Neuronal stem cell (in vitro differentiated cells): ENCODE results near the gene TNFSF12.

Experiments used
- DNase-seq: peaks from one replicate; pipeline ENCODE4 v3.0.0-alpha.2; 2013; ENCODE audit warnings: low spot score
- H2AFZ ChIP-seq: one replicate; pipeline ENCODE4 v1.6.1; 2013; ENCODE audit warnings: mild to moderate bottlenecking, low read length, inconsistent platforms
- H2AK5ac ChIP-seq: 2 replicates; pipeline ENCODE4 v1.6.1; 2013; ENCODE audit warnings: low read depth, mild to moderate bottlenecking, inconsistent platforms, low read length, moderate library complexity, mixed read lengths
- H2BK120ac ChIP-seq: 2 replicates; pipeline ENCODE4 v1.6.1; 2013; ENCODE audit warnings: low read depth, mild to moderate bottlenecking, inconsistent platforms, low read length, moderate library complexity, mixed read lengths
- H2BK12ac ChIP-seq: one replicate; pipeline ENCODE4 v1.6.1; 2013; ENCODE audit warnings: low read length, inconsistent platforms
- H2BK15ac ChIP-seq: 2 replicates; pipeline ENCODE4 v1.6.1; 2013; ENCODE audit warnings: mild to moderate bottlenecking, low read length, inconsistent platforms, mixed read lengths
- H2BK5ac ChIP-seq: one replicate; pipeline ENCODE4 v1.6.1; 2013; ENCODE audit warnings: inconsistent platforms, mild to moderate bottlenecking, low read length, moderate library complexity
- H3K14ac ChIP-seq: one replicate; pipeline ENCODE4 v1.6.1; 2013; ENCODE audit warnings: low read length, inconsistent platforms
- H3K18ac ChIP-seq: 2 replicates; pipeline ENCODE4 v1.6.1; 2013; ENCODE audit warnings: low read length, inconsistent platforms
- H3K23ac ChIP-seq: 2 replicates; pipeline ENCODE4 v1.6.1; 2013; ENCODE audit warnings: low read depth, mild to moderate bottlenecking, mixed read lengths, low read length, inconsistent platforms; ENCODE audit not compliant: poor library complexity
- H3K27ac ChIP-seq: replicated peaks from 3 replicates; pipeline ENCODE4 v1.5.1; 2013; ENCODE audit warnings: low read length, inconsistent platforms
- H3K27me3 ChIP-seq, 3 experiments: 2 replicates each; pipeline ENCODE4 v1.6.1; 2013; ENCODE audit warnings: low read length in 3 of 3, mild to moderate bottlenecking in 2 of 3, inconsistent platforms in 1 of 3, low read depth in 1 of 3, mixed read lengths in 1 of 3, moderate library complexity in 1 of 3; ENCODE audit not compliant: control insufficient read depth in 3 of 3, insufficient read depth in 3 of 3
- H3K36me3 ChIP-seq, 2 donors: replicated peaks in 1 of 2; 2 replicates each; pipeline ENCODE4 v1.6.1; 2013; ENCODE audit warnings: low read length in 2 of 2; ENCODE audit not compliant: control insufficient read depth in 2 of 2, insufficient read depth in 2 of 2
- H3K4ac ChIP-seq: 2 replicates; pipeline ENCODE4 v1.6.1; 2013; ENCODE audit warnings: inconsistent platforms, mild to moderate bottlenecking, low read length, moderate library complexity
- H3K4me1 ChIP-seq, 2 donors: 1 replicate in 1 of 2; 2 replicates in 1 of 2; pipeline ENCODE4 v1.6.1; 2013; ENCODE audit warnings: low read length in 2 of 2, low read depth in 1 of 2; ENCODE audit not compliant: control insufficient read depth in 2 of 2, insufficient read depth in 1 of 2
- H3K4me2 ChIP-seq: one replicate; pipeline ENCODE4 v1.6.1; 2013; ENCODE audit warnings: mild to moderate bottlenecking, low read length, inconsistent platforms; ENCODE audit not compliant: insufficient read depth, poor library complexity, severe bottlenecking
- H3K4me3 ChIP-seq, 2 donors: 2 replicates each; pipeline ENCODE4 v1.5.1; 2013; ENCODE audit warnings: low read length in 2 of 2, mild to moderate bottlenecking in 2 of 2, inconsistent platforms in 1 of 2, moderate library complexity in 1 of 2
- H3K79me1 ChIP-seq: one replicate; pipeline ENCODE4 v1.6.1; 2013; ENCODE audit warnings: low read depth, mild to moderate bottlenecking, inconsistent platforms, low read length, moderate library complexity
- H3K9ac ChIP-seq: one replicate; pipeline ENCODE4 v1.6.1; 2013; ENCODE audit warnings: mild to moderate bottlenecking, low read depth, low read length, inconsistent platforms; ENCODE audit not compliant: poor library complexity
- H3K9me3 ChIP-seq, 2 donors: replicated peaks in 1 of 2; 2 replicates each; pipeline versions ENCODE3 to v1.6.1; 2013; ENCODE audit warnings: low read length in 2 of 2, mild to moderate bottlenecking in 2 of 2, inconsistent platforms in 1 of 2, low read depth in 1 of 2, mixed read lengths in 1 of 2, moderate library complexity in 1 of 2; ENCODE audit not compliant: control insufficient read depth in 2 of 2, insufficient read depth in 1 of 2
- H4K8ac ChIP-seq: one replicate; pipeline ENCODE4 v1.6.1; 2013; ENCODE audit warnings: low read depth, mild to moderate bottlenecking, inconsistent platforms, low read length, moderate library complexity
- H4K91ac ChIP-seq: one replicate; pipeline ENCODE4 v1.6.1; 2013; ENCODE audit warnings: low read length, low read depth, mild to moderate bottlenecking, inconsistent platforms; ENCODE audit not compliant: poor library complexity
- WGBS, 2 donors: extraction: QIAGEN DNeasy Blood & Tissue Kit; methylation state at CpG; one replicate each; pipeline ENCODE4 v1.1.7; 2013; ENCODE audit warnings: missing lambda C conversion rate in 2 of 2, mixed read lengths in 1 of 2; ENCODE audit not compliant: insufficient read length in 2 of 2, insufficient replicate concordance in 1 of 2; ENCODE audit errors: extremely low coverage in 2 of 2; 5-methylcytosine and 5-hydroxymethylcytosine counted together

TNFSF12 gene

DNA sequence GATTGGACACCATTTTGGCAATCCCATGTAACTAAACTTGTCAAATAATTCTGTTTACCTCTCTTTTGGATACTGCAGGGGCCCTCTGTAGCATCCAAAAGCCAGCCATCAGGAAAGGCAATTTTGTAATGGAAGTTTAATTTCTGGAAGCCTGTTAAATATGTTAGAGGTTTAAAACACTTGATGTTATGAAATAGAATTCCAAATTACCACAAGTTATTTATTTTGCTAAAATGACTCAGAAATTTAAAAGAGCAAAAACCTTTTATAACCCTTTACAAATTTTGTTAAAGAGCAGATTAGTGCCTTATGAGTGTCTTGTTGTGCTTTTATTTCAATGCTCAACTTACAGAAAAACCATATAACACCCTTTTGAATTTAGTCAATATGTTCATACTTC lies 20.0 kb upstream of the TNFSF12 start:
- Histone ChIP-seq H2BK5ac (no peak overlapping the region), H3K27ac (no peak overlapping the region), H3K4me1 (no peaks in the 10 kb centered on the region), H4K8ac (no peak overlapping the region), H3K27me3 (no peaks in the 10 kb centered on the region), H4K91ac (no peak overlapping the region), H3K9ac (no peak overlapping the region), H3K14ac (no peak overlapping the region), H2BK120ac (no peak overlapping the region), H3K79me1 (no peaks in the 10 kb centered on the region), H3K4ac (no peak overlapping the region), H2BK15ac (no peak overlapping the region), H3K4me3 (no peak overlapping the region), H3K23ac (no peak overlapping the region), H2AFZ (no peak overlapping the region), H3K9me3 (no peaks in the 10 kb centered on the region), H2BK12ac (no peak overlapping the region), H3K18ac (no peak overlapping the region), H2AK5ac (no peak overlapping the region), H3K4me2 (no peak overlapping the region), H3K36me3 (no peaks in the 10 kb centered on the region)
- no peak for DNase-seq

DNA sequence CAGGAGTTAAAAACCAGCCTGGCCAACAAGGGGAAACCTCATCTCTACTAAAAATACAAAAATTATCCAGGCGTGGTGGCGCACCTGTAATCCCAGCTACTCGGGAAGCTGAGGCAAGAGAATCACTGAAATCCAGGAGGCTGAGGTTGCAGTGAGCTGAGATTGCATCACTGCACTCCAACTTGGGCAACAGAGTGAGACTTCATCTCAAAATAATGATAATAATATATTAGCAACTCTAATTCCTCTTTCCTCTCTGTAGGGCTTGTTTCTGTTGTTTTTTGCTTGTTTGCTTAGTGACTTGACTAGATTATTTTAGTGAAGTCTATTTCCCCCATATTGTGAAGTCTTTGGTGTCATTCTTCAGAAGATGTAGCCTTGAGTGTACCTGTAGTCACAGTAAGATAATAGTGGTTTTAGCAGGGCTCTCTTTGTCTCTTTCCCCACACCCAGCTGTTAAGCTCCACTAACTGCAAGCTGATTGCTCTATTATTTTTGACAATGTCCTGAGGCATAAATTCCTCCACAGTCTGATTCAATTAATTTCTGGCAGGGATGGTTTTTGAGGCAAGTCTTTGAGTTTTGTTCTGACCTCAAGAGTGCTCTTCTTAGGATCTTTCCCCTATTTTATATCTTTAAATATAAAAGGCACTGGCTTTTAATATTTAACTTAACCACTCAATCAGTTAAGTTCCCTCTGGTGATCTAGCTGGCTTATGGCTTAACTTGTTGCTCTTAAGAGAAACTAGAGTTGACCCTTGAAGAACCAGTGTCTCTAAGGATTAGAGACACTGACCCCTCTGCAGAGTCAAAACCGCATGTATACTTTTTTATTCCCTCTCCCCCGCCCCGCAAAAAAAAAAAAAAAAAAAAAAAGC lies 18.6 kb upstream of the TNFSF12 start:
- no peak overlapping the region for H2BK5ac ChIP-seq
- H3K4me3 ChIP-seq = no peak overlapping the region
- H3K9me3 ChIP-seq = no peaks in the 10 kb centered on the region
- no peak overlapping the region for H2AFZ ChIP-seq
- no peak overlapping the region for H4K91ac ChIP-seq
- H4K8ac ChIP-seq = no peak overlapping the region
- H3K36me3 ChIP-seq = no peaks in the 10 kb centered on the region
- H3K4me1 ChIP-seq = no peaks in the 10 kb centered on the region
- no peak overlapping the region for H3K23ac ChIP-seq
- H3K14ac ChIP-seq = no peak overlapping the region
- H2BK12ac ChIP-seq = no peak overlapping the region
- WGBS, 2 donors = no CpG with 5 or more reads among the region's 6 CpGs
- no peak overlapping the region for H3K4me2 ChIP-seq
- H2BK15ac ChIP-seq = no peak overlapping the region
- H3K27me3 ChIP-seq = no peaks in the 10 kb centered on the region
- no peak overlapping the region for H3K9ac ChIP-seq
- H2BK120ac ChIP-seq = no peak overlapping the region
- no peak overlapping the region for H2AK5ac ChIP-seq
- no peak overlapping the region for H3K4ac ChIP-seq
- DNase-seq = no peak
- no peak overlapping the region for H3K27ac ChIP-seq
- no peaks in the 10 kb centered on the region for H3K79me1 ChIP-seq
- no peak overlapping the region for H3K18ac ChIP-seq

DNA sequence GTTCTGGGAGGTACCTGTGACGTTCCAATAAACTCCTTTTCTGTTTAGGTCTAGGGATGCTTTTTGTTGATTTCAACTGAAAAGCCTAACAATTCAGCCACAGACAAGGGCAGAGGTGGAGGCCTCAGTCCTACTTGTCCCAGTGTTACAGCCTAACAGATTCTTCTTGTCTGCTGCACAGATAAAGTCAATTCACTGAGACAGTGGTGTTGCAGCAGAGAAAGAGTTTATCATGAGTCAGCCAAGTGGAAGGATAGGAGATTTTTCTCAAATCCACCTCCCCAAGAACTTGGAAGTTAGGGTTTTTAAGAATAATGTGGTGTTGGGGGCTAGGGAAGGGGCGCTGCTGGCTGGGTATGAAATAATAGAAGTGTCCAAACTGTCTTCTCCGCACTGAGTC lies 10.8 kb upstream of the TNFSF12 start:
- Histone ChIP-seq H3K14ac (no peak overlapping the region), H3K27ac (no peak overlapping the region), H3K79me1 (no peaks in the 10 kb centered on the region), H2BK120ac (no peak overlapping the region), H2BK15ac (no peak overlapping the region), H2BK5ac (no peak overlapping the region), H2AFZ (no peak overlapping the region), H4K91ac (no peak overlapping the region), H3K4me2 (no peak overlapping the region), H3K36me3 (no peaks in the 10 kb centered on the region), H3K27me3 (peaks cover 0 to under 1% (median 0%) of the 10 kb centered on the region in 3 experiments), H2BK12ac (no peak overlapping the region), H3K23ac (no peak overlapping the region), H3K9ac (no peak overlapping the region), H3K9me3 (peaks cover 9 to 13% of the 10 kb centered on the region in 2 donors), H3K4me3 (no peak overlapping the region), H3K4ac (no peak overlapping the region), H3K18ac (no peak overlapping the region), H3K4me1 (no peaks in the 10 kb centered on the region), H4K8ac (no peak overlapping the region), H2AK5ac (no peak overlapping the region)
- DNase-seq = no peak
- WGBS, 2 donors = no CpG with 5 or more reads among the region's 3 CpGs

DNA sequence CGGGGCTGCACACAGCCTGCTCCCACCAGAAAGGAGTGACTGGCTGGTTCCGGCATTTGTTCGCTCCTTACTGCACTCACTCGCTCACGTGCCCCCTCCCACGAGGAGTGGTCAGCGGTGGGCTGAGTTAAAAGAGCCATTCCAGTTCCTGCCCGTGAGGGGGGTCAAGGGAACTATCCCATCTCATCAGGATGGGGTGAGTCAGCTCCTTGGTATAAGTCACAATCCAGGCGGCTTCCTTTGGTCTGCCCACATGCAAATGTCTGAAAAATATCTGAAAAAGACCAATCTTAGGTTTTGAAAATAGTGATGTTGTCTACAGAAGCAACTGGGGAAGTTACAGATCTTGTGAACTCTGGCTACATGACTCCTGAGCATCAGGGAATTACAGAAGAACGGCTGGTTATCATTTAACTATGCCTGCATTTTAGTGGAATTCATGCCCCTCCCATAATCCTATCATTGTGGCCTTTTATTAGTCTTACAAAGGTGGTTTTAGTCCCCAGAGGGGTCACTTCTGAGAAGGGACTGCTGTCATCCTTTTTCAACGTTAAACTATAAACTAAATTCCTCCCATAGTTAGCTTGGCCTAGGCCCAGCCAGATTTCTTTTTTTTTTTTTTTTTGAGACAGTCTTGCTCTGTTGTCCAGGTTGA lies 9.8 kb upstream of the TNFSF12 start:
- Histone ChIP-seq H2BK120ac (no peak overlapping the region), H3K18ac (no peak overlapping the region), H2BK12ac (no peak overlapping the region), H3K4me3 (no peak overlapping the region), H3K14ac (no peak overlapping the region), H3K79me1 (no peaks in the 10 kb centered on the region), H3K36me3 (no peaks in the 10 kb centered on the region), H2BK15ac (no peak overlapping the region), H3K23ac (no peak overlapping the region), H3K9me3 (peaks cover 9 to 13% of the 10 kb centered on the region in 2 donors), H3K27me3 (peaks cover 0 to 8% (median 0%) of the 10 kb centered on the region in 3 experiments), H3K4me1 (no peaks in the 10 kb centered on the region), H2AK5ac (no peak overlapping the region), H2BK5ac (no peak overlapping the region), H4K8ac (no peak overlapping the region), H3K4me2 (no peak overlapping the region), H2AFZ (peak overlapping the region; percentile 64), H3K9ac (no peak overlapping the region), H3K27ac (no peak overlapping the region), H3K4ac (no peak overlapping the region), H4K91ac (no peak overlapping the region)
- no peak for DNase-seq
- no CpG with 5 or more reads among the region's 11 CpGs for WGBS, 2 donors
